ENCODE results near the gene DOCK4. TPM values are rescaled to one million over a fixed set of nuclear protein-coding genes. Genes with fewer than 3 reads are reported as not detected.
A peak's percentile ranks its signal among the peaks of the same experiment; 100 is the strongest.

Gene DOCK4
- total RNA-seq, 1 donor from 2014 or later = 29.7 TPM

GRCh38 chr7:111887734-111888133 is 318.5 kb downstream of the DOCK4 start:
- DNase-seq = no peak

GRCh38 chr7:111886233-111886632 is 320.0 kb downstream of the DOCK4 start:
- no peak for DNase-seq

GRCh38 chr7:111883241-111883640 is 323.0 kb downstream of the DOCK4 start:
- no peak for DNase-seq

- no peak for DNase-seq
Observed at GRCh38 chr7:111878785-111879184, 327.4 kb downstream of the DOCK4 start.

- no peak for DNase-seq
Observed at GRCh38 chr7:111877931-111878330, 328.3 kb downstream of the DOCK4 start.

GRCh38 chr7:111873963-111874690 is 332.1 kb downstream of the DOCK4 start:
- no peak for DNase-seq

GRCh38 chr7:111873326-111873646 is 332.9 kb downstream of the DOCK4 start:
- no peak for DNase-seq

GRCh38 chr7:111872450-111873325 is 333.5 kb downstream of the DOCK4 start:
- no peak for DNase-seq

- no peak for DNase-seq
Observed at GRCh38 chr7:111871283-111871682, 334.9 kb downstream of the DOCK4 start.

- DNase-seq = no peak
Observed at GRCh38 chr7:111869280-111869679, 336.9 kb downstream of the DOCK4 start.

- DNase-seq = no peak
Observed at GRCh38 chr7:111867348-111867931, 338.8 kb downstream of the DOCK4 start.

GRCh38 chr7:111866787-111867186 is 339.4 kb downstream of the DOCK4 start:
- DNase-seq = no peak

GRCh38 chr7:111865430-111865829 is 340.8 kb downstream of the DOCK4 start:
- no peak for DNase-seq

GRCh38 chr7:111864291-111864976 is 341.8 kb downstream of the DOCK4 start:
- DNase-seq = no peak

GRCh38 chr7:111863269-111863668 is 342.9 kb downstream of the DOCK4 start:
- no peak for DNase-seq

GRCh38 chr7:111860248-111860647 is 346.0 kb downstream of the DOCK4 start:
- DNase-seq = no peak

- no peak for DNase-seq
Observed at GRCh38 chr7:111858331-111858730, 347.9 kb downstream of the DOCK4 start.

- DNase-seq = no peak
Observed at GRCh38 chr7:111855842-111856227, 350.4 kb downstream of the DOCK4 start.

- peak; percentile 28 for DNase-seq
Observed at GRCh38 chr7:111855161-111855841, 350.9 kb downstream of the DOCK4 start.

GRCh38 chr7:111853201-111853990 is 352.8 kb downstream of the DOCK4 start:
- no peak for DNase-seq

- no peak for DNase-seq
Observed at GRCh38 chr7:111852081-111852480, 354.1 kb downstream of the DOCK4 start.
